ENCODE data around the gene ESR2.
"Not testable (repeated sequence)": the region's sequence is repeated elsewhere in the genome, so short reads cannot be mapped to it uniquely, and the experiment has no call there.

The ESR2 gene

GRCh38 chr14:64119980-64120379 is 174.2 kb downstream of the ESR2 start:
- DNase-seq = no peak

DNA sequence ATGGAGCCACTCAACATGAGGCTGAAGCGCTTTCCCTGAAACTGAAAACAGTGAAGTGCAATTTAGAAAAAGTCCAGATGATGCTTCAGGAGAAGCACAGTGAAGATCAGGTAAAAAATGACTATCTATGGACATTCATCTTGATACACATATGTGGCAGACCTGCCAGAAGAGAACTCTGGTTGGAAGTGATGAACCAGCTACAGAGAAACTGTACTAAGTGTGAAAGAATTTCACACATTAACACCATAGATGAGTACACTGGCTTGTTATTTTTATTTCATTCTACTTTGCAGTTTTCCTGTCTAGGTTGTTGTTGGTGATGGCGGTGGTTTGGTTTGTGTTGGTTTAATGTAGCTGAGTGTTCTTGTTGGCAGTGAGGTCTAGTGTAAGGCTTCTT is 174.7 kb downstream of the ESR2 start:
- DNase-seq = no peak

DNA sequence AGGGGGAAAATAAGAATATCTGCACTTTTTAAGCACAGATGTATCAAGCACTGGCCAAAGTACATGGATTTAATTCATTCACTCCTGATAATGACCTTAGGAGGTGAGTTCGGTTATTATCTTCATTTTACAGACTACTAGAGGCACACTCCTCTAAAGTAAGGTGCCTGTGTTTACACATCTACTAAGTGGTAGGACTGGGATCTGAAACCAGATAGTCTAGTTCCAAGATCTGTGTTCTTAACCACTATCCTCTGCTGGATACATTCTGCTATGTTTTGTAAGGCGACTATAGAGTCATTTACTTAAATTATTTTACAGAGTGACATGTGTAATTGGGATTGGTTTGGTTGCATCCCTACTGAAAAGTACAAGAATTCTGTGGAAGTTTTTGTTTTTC is 175.3 kb downstream of the ESR2 start:
- DNase-seq = no peak

DNA sequence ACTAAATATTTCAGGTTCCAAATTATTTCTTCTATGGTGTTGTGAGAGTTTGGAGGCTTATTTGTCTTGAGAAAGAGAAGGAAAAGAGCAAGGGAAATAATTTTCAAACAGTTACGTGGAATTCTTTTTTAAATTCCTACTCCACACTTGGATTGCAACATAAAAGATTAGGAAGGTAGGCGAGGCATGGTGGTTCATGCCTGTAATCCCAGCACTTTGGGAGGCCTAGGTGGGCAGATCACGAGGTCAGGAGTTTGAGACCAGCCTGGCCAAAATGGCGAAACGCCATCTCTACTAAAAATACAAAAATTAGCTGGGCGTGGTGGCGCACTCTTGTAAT is 175.8 kb downstream of the ESR2 start:
- not testable (repeated sequence) for DNase-seq

GRCh38 chr14:64117671-64118402 is 176.3 kb downstream of the ESR2 start:
- DNase-seq = no peak

DNA sequence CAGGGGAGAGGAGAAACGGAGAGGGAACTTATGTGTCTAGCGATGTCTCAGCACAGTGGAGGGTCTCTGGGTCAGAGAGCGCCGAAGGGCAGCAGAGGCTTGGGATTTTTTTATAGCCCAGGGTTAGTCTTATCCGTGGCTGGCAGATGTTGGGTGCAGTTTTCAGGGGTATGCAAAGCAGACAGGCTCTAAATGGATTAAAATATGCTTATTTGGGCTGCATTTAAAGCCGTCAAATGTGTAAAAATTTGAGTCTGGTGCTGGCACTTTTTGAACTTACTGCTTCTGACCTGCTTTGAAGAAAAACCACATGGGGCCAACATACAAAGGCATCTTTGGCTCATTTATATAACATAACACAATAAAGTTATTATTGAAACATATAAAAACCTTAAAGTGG is 178.8 kb downstream of the ESR2 start:
- DNase-seq = no peak

DNA sequence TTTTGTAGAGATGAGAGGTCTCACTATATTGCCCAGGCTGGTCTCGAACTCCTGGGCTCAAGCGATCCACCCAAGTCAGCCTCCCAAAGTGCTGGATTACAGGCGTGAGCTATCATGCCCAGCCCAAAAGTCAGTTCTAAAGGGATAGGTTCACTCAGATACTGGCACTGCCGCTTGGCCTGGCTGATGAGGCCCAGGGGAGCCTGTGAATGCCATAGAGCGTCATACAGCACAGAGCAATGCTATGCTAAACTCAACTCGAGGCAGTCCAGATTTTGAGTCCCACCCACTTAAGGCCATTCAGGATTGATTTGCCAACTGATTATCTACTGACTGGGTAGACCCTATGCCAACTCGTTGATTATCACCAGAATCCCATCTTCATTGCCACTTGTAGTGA is 179.4 kb downstream of the ESR2 start:
- DNase-seq = no peak

- no peak for DNase-seq
Observed at GRCh38 chr14:64114166-64114565, 180.0 kb downstream of the ESR2 start.

DNA sequence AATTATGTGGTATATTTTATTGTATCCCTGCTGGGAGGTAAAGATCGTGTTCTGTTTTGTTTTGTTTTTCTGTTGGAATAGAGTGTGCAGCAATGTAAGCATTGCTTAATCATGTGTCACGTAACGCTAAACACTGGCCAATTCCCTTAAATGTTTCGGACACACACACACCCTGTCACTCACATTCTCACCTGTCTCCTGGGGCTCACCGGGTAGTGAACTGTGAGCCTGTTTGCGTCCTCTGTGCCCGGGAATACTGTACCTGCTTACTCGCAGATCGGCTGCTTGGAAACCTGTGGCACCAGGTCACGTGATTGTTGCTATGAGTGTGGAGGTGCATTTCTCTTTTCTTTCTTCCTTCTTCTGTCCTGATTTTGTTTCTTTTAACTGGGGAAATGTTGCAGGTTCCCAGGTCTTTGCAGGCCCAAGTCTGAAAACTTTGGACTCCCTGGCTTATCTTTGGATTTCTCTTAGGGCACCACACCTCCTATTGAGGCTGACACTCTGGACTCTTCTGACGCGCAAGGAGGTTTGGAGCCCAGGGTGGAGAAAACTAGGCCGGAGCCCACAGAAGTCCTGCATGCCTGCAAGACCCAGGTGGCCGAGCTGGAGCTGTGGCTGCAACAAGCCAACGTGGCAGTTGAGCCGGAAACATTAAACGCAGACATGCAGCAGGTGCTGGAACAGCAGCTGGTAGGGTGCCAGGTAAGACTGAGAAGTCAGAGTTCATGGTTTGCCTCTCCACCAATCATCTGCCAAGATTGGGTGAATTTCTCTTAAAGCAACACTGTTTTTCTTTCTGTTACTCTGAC is 181.1 kb downstream of the ESR2 start:
- DNase-seq = peak; percentile 37

- DNase-seq = no peak
Observed at GRCh38 chr14:64110802-64111201, 183.4 kb downstream of the ESR2 start.

GRCh38 chr14:64109819-64110554 is 184.2 kb downstream of the ESR2 start:
- DNase-seq = no peak

DNA sequence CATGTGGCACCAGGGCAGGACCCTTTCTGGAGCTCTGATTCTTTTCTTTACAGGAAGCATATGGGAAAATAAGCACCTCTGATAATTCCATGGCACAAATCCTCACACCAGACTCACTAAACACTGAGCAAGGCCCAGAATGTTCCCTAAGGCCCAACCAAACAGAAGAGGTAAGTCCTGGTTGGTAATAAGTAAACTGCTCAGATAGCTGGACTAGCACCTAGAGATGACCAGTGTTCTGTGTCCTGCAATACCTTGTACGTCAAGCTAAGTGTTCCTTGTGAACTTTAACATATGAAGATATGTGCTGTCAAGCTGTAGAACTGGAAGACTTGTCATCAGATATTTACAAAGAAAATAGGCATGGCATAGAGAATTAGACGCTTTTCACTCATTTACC is 186.7 kb downstream of the ESR2 start:
- DNase-seq = no peak

DNA sequence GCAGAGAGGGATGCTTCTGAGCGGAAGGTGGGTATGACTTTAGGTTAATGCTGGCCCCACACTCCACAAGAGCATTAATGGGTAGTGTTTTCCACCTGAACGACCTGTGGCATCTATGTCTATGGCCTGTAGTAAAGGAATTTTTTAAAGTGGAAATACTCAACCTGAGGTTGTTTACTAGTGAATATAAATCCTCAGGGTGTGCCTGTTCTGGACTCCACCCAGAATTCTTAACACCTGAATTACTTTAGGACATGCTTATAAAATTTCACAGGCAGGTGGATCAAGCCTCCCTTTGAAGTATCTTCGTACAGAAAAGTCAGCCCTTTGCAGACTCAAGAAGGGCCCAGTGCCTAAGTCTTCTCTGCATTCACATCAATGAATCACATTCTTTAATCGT is 196.1 kb downstream of the ESR2 start:
- DNase-seq = no peak

- DNase-seq = no peak
Observed at GRCh38 chr14:64095620-64096019, 198.6 kb downstream of the ESR2 start.

DNA sequence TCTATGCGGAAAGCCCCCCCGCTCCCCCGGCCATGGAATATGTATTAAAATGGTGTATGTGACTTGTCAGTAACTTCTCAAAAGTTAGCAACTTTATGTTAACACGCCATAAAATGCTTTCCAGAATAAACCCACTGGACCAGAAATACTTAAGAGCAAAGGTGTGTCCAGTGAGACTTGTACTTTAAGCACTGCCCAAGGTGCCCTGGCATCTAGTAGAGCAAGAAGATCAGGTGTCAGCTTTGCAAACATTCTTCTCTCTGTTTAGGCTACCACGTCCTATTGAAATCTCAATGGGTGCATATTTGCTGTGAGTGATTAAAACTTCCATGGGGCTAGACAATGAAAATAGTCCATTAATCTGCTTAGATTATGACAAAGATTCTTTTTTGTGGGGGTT is 201.2 kb downstream of the ESR2 start:
- no peak for DNase-seq

DNA sequence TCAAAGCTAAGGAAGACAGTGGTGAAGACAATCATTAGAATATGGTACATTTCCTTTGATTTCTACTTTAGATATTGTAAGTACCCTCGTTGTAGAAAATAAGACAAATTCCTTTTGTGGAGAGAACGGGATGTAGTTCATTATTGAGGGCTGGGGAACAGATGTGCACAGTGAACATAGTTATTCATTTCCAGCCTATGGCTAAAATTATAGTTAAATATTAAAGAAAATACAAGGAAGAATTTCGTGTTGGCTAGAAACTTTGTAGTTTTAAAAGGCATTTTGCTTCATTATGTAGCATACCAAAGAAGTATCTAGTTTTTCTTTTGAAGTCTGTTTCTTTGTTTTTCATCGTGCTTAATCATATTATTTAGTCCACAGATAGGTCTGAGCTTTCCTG is 201.8 kb downstream of the ESR2 start:
- no peak for DNase-seq

- DNase-seq = no peak
Observed at GRCh38 chr14:64091217-64091616, 203.0 kb downstream of the ESR2 start.

GRCh38 chr14:64089920-64090319 is 204.3 kb downstream of the ESR2 start:
- no peak for DNase-seq

GRCh38 chr14:64088647-64088964 is 205.6 kb downstream of the ESR2 start:
- DNase-seq = no peak

GRCh38 chr14:64082837-64083236 is 211.3 kb downstream of the ESR2 start:
- DNase-seq = no peak

DNA sequence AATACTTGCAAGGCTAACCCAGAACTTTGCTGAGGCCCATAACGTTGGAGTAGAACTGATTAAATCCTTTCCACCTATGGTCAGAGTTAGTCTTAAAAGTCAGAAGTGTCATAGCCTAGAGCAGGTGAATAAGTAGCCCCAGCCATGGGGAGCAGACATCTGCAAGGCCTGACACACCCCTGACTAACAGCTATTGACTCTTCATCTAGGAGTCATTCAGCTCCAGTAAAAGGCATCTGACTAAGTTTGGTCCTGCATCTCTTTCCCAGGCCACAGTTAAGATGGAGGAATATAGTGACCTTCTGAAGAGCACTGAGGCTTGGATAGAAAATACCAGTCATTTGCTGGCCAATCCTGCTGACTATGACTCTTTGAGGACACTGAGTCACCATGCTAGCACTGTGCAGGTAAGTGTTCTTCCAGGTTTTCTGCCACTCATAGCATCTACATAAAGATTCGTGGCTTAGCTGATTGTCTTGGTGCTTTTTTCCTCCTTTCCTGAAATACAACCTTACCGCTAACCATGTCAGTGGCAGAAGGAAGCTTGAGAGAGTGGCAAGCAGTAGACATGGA is 212.9 kb downstream of the ESR2 start:
- DNase-seq = no peak

DNA sequence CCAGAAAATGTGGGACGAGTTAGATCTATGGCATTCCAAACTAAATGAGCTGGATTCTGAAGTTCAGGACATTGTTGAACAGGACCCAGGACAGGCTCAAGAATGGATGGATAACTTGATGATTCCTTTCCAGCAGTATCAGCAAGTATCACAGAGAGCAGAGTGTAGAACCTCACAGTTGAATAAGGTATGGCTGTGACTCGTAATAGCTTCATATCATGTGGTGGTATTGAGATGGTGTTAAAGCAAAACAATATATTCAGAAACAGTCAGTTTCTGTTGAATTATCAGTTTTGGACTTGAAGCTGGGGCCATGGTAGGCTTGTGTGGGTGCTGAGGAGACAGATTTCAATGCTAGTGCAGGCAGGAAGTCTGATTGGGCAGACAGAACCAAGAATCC is 213.7 kb downstream of the ESR2 start:
- no peak for DNase-seq

GRCh38 chr14:64075613-64076005 is 218.6 kb downstream of the ESR2 start:
- no peak for DNase-seq

All from SHP77 treated with DMSO at 0.1 percent for 48 hours (cell line).